ENCODE data around the gene CLCN7.

Gene CLCN7

GRCh38 chr16:1455190-1456171 is 19.3 kb downstream of the CLCN7 start:
- Histone ChIP-seq H3K14ac (ENCODE audit: low read length in 2 of 2) (no peak overlapping the region), H3K4me3 (ENCODE audit: insufficient read depth in 1 of 2, low read depth in 1 of 2, low read length in 2 of 2) (no peak overlapping the region), H3K18ac (ENCODE audit: low read depth in 1 of 2, low read length in 2 of 2) (no peak overlapping the region), H3K36me3 (ENCODE audit: control insufficient read depth in 1 of 2, insufficient read depth in 2 of 2, low read depth in 1 of 2, low read length in 2 of 2) (peaks cover 80 to 92% of the 10 kb centered on the region in 2 experiments), H3K23ac (ENCODE audit: low read length in 2 of 2) (no peak overlapping the region), H4K91ac (ENCODE audit: low read length) (no peak overlapping the region), H2AFZ (ENCODE audit: low read depth, low read length) (no peak overlapping the region), H3K4me2 (ENCODE audit: low read length, poor library complexity, severe bottlenecking) (no peak overlapping the region), H2BK12ac (ENCODE audit: low read length in 2 of 2) (no peak overlapping the region), H4K8ac (ENCODE audit: low read length) (no peak overlapping the region), H3K9me3 (ENCODE audit: control insufficient read depth, low read length) (no peaks in the 10 kb centered on the region), H3K27ac (ENCODE audit: low read length, poor library complexity, severe bottlenecking) (no peak overlapping the region), H3K79me1 (replicated peaks; ENCODE audit: low read length, poor library complexity, severe bottlenecking) (peaks cover 24% of the 10 kb centered on the region), H3K27me3 (ENCODE audit: control insufficient read depth in 1 of 2, insufficient read depth in 1 of 2, low read length in 2 of 2) (no peaks in the 10 kb centered on the region), H2BK5ac (ENCODE audit: low read depth, low read length, poor library complexity, severe bottlenecking) (no peak overlapping the region), H2BK120ac (ENCODE audit: low read depth, low read length) (no peak overlapping the region), H3K4ac (ENCODE audit: low read depth in 1 of 2, low read length in 2 of 2) (no peak overlapping the region), H3K9ac (ENCODE audit: low read length) (no peak overlapping the region), H3K4me1 (ENCODE audit: control insufficient read depth, insufficient read depth, low read depth, low read length) (peaks cover 5% of the 10 kb centered on the region), H2AK5ac (ENCODE audit: low read length, severe bottlenecking) (no peak overlapping the region), H2BK15ac (ENCODE audit: low read depth, poor library complexity, severe bottlenecking) (no peak overlapping the region)
- WGBS = 96% methylated on average over 41 of the region's 41 CpGs
- no peak for DNase-seq

DNA sequence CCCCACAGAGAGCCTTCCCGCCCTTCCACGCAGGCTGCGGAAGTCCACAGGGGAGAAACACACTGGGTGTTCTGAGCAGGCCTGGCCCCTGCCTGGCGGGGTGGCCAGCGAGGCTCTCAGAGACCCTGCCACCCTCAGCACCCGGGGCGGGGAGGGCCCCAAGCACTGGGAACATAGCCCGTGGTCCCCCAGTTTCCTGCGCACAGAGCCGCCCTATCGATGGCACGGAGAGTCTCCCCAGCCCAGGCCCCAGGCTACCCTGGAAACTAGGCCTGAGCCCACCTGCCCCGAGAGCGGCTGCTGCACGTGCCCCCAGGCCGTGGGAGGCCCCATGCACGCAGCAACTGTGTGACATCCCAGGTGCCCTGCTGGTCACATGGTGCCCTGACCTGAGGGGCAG is 20.3 kb downstream of the CLCN7 start:
- no peak overlapping the region for H3K27ac ChIP-seq (ENCODE audit: low read length, poor library complexity, severe bottlenecking)
- H3K79me1 ChIP-seq (replicated peaks; ENCODE audit: low read length, poor library complexity, severe bottlenecking) = peaks cover 19% of the 10 kb centered on the region
- no peak overlapping the region for H2BK15ac ChIP-seq (ENCODE audit: low read depth, poor library complexity, severe bottlenecking)
- no peak overlapping the region for H3K4ac ChIP-seq (ENCODE audit: low read depth in 1 of 2, low read length in 2 of 2)
- no peak overlapping the region for H3K9ac ChIP-seq (ENCODE audit: low read length)
- no peak overlapping the region for H2BK120ac ChIP-seq (ENCODE audit: low read depth, low read length)
- H3K27me3 ChIP-seq (ENCODE audit: control insufficient read depth in 1 of 2, insufficient read depth in 1 of 2, low read length in 2 of 2) = no peaks in the 10 kb centered on the region
- peaks cover 78 to 92% of the 10 kb centered on the region in 2 experiments for H3K36me3 ChIP-seq (ENCODE audit: control insufficient read depth in 1 of 2, insufficient read depth in 2 of 2, low read depth in 1 of 2, low read length in 2 of 2)
- H3K4me1 ChIP-seq (ENCODE audit: control insufficient read depth, insufficient read depth, low read depth, low read length) = peaks cover 5% of the 10 kb centered on the region
- H3K4me3 ChIP-seq (ENCODE audit: insufficient read depth in 1 of 2, low read depth in 1 of 2, low read length in 2 of 2) = no peak overlapping the region
- DNase-seq = no peak
- no peak overlapping the region for H3K18ac ChIP-seq (ENCODE audit: low read depth in 1 of 2, low read length in 2 of 2)
- no peak overlapping the region for H2BK5ac ChIP-seq (ENCODE audit: low read depth, low read length, poor library complexity, severe bottlenecking)
- H4K91ac ChIP-seq (ENCODE audit: low read length) = no peak overlapping the region
- H2BK12ac ChIP-seq (ENCODE audit: low read length in 2 of 2) = no peak overlapping the region
- H3K9me3 ChIP-seq (ENCODE audit: control insufficient read depth, low read length) = no peaks in the 10 kb centered on the region
- H2AK5ac ChIP-seq (ENCODE audit: low read length, severe bottlenecking) = no peak overlapping the region
- 92% methylated on average over 17 of the region's 17 CpGs for WGBS
- H3K23ac ChIP-seq (ENCODE audit: low read length in 2 of 2) = no peak overlapping the region
- no peak overlapping the region for H2AFZ ChIP-seq (ENCODE audit: low read depth, low read length)
- H3K4me2 ChIP-seq (ENCODE audit: low read length, poor library complexity, severe bottlenecking) = no peak overlapping the region
- no peak overlapping the region for H3K14ac ChIP-seq (ENCODE audit: low read length in 2 of 2)
- no peak overlapping the region for H4K8ac ChIP-seq (ENCODE audit: low read length)

- no peaks in the 10 kb centered on the region for H3K27me3 ChIP-seq (ENCODE audit: control insufficient read depth in 1 of 2, insufficient read depth in 1 of 2, low read length in 2 of 2)
Measured at GRCh38 chr16:1453316-1453715, 21.5 kb downstream of the CLCN7 start.

DNA sequence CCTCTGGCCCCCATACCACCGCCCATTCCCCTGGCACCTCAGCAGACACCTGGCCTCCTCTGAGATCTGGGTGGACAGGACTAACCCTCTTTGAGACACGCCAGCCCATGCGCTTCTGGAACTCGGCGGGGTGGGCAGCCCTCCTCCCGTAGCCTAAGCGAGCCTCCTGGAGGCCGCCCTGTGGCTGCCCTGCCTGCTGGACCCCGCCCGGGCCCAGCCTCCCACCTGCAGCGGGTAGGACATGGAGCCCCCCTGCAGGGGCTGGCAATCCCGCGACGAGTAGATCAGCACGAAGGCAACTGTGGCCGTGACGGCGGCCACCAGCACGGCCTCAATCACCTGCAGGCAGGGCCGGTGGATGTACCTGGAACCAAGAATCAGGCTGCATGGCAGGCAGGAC is 22.3 kb downstream of the CLCN7 start:
- Histone ChIP-seq H3K9me3 (ENCODE audit: control insufficient read depth, low read length) (no peaks in the 10 kb centered on the region), H3K14ac (ENCODE audit: low read length in 2 of 2) (no peak overlapping the region), H3K27me3 (ENCODE audit: control insufficient read depth in 1 of 2, insufficient read depth in 1 of 2, low read length in 2 of 2) (no peaks in the 10 kb centered on the region), H3K79me1 (replicated peaks; ENCODE audit: low read length, poor library complexity, severe bottlenecking) (peaks cover 13% of the 10 kb centered on the region), H3K23ac (ENCODE audit: low read length in 2 of 2) (no peak overlapping the region), H2BK120ac (ENCODE audit: low read depth, low read length) (no peak overlapping the region), H4K8ac (ENCODE audit: low read length) (no peak overlapping the region), H3K4me2 (ENCODE audit: low read length, poor library complexity, severe bottlenecking) (no peak overlapping the region), H3K4me3 (ENCODE audit: insufficient read depth in 1 of 2, low read depth in 1 of 2, low read length in 2 of 2) (no peak overlapping the region), H3K4me1 (ENCODE audit: control insufficient read depth, insufficient read depth, low read depth, low read length) (peaks cover 2% of the 10 kb centered on the region), H3K18ac (ENCODE audit: low read depth in 1 of 2, low read length in 2 of 2) (no peak overlapping the region), H2BK5ac (ENCODE audit: low read depth, low read length, poor library complexity, severe bottlenecking) (no peak overlapping the region), H3K27ac (ENCODE audit: low read length, poor library complexity, severe bottlenecking) (no peak overlapping the region), H3K36me3 (ENCODE audit: control insufficient read depth in 1 of 2, insufficient read depth in 2 of 2, low read depth in 1 of 2, low read length in 2 of 2) (peaks cover 82 to 95% of the 10 kb centered on the region in 2 experiments), H2BK15ac (ENCODE audit: low read depth, poor library complexity, severe bottlenecking) (no peak overlapping the region), H2AK5ac (ENCODE audit: low read length, severe bottlenecking) (no peak overlapping the region), H3K9ac (ENCODE audit: low read length) (no peak overlapping the region), H2AFZ (ENCODE audit: low read depth, low read length) (no peak overlapping the region), H4K91ac (ENCODE audit: low read length) (no peak overlapping the region), H2BK12ac (ENCODE audit: low read length in 2 of 2) (no peak overlapping the region), H3K4ac (ENCODE audit: low read depth in 1 of 2, low read length in 2 of 2) (no peak overlapping the region)
- DNase-seq = no peak
- WGBS = 96% methylated on average over 20 of the region's 20 CpGs

More at GRCh38 chr16:1453316-1453715, 21.5 kb downstream of the CLCN7 start:
- H3K27ac ChIP-seq (ENCODE audit: low read length, poor library complexity, severe bottlenecking) = no peak overlapping the region
- H3K4me3 ChIP-seq (ENCODE audit: insufficient read depth in 1 of 2, low read depth in 1 of 2, low read length in 2 of 2) = no peak overlapping the region
- DNase-seq = no peak
- no peak overlapping the region for H3K23ac ChIP-seq (ENCODE audit: low read length in 2 of 2)
- peaks cover 81 to 95% of the 10 kb centered on the region in 2 experiments for H3K36me3 ChIP-seq (ENCODE audit: control insufficient read depth in 1 of 2, insufficient read depth in 2 of 2, low read depth in 1 of 2, low read length in 2 of 2)
- no peak overlapping the region for H2BK120ac ChIP-seq (ENCODE audit: low read depth, low read length)
- no peak overlapping the region for H2BK15ac ChIP-seq (ENCODE audit: low read depth, poor library complexity, severe bottlenecking)
- no peak overlapping the region for H4K91ac ChIP-seq (ENCODE audit: low read length)
- H3K9ac ChIP-seq (ENCODE audit: low read length) = no peak overlapping the region
- no peak overlapping the region for H3K18ac ChIP-seq (ENCODE audit: low read depth in 1 of 2, low read length in 2 of 2)
- no peaks in the 10 kb centered on the region for H3K9me3 ChIP-seq (ENCODE audit: control insufficient read depth, low read length)
- H3K79me1 ChIP-seq (replicated peaks; ENCODE audit: low read length, poor library complexity, severe bottlenecking) = peaks cover 17% of the 10 kb centered on the region
- H3K14ac ChIP-seq (ENCODE audit: low read length in 2 of 2) = no peak overlapping the region
- H2AK5ac ChIP-seq (ENCODE audit: low read length, severe bottlenecking) = no peak overlapping the region
- H2AFZ ChIP-seq (ENCODE audit: low read depth, low read length) = no peak overlapping the region
- H3K4me2 ChIP-seq (ENCODE audit: low read length, poor library complexity, severe bottlenecking) = no peak overlapping the region
- 95% methylated on average over 19 of the region's 19 CpGs for WGBS
- peaks cover 2% of the 10 kb centered on the region for H3K4me1 ChIP-seq (ENCODE audit: control insufficient read depth, insufficient read depth, low read depth, low read length)
- H2BK5ac ChIP-seq (ENCODE audit: low read depth, low read length, poor library complexity, severe bottlenecking) = no peak overlapping the region
- no peak overlapping the region for H4K8ac ChIP-seq (ENCODE audit: low read length)
- H2BK12ac ChIP-seq (ENCODE audit: low read length in 2 of 2) = no peak overlapping the region
- no peak overlapping the region for H3K4ac ChIP-seq (ENCODE audit: low read depth in 1 of 2, low read length in 2 of 2)
